ENCODE measurements around the gene VARS2.

Gene VARS2

DNA sequence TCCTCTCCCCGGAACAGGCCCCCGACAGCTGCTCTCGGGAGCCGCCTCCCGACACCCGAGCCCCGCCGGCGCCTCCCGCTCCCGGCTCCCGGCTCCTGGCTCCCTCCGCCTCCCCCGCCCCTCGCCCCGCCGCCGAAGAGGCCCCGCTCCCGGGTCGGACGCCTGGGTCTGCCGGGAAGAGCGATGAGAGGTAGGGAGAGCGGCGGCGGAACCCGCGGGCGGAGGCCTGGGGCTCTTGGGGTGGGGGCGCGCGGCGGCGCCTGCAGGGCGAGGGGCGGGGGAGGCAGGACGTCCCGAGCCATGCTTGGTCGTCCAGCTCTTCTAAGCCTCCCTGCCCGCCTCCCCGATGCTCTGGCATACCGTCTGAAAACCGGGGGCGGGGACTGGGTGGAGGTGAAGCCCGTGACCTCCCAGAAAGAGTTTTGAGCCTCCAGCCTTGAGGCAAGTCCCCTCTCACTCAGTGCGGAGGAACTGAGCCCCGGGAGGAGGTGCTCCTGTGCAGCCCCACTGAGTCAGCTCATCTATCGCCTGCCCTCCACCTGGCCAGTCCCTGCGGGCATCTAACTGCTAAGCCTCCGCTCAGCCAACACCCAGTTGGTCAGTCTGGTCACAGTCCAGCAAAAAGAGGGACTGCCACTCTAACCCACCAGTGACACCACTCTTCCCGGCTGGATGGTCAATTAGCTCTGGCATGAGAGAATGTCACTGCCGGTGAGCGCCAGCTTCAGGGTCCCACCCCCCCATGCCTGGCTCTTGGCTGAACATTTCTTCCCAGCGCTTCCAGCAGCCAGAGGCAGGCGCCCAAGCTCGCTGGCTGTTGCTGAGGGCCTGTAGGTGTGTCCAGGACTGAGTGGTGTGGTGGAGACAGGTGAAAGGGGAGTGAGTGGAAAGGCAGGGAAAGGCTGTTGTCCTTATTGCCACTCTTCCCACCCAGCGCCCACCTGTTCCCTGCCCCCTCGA lies 29.2 kb upstream of the VARS2 start:
- DNase-seq = peak; percentile 24

DNA sequence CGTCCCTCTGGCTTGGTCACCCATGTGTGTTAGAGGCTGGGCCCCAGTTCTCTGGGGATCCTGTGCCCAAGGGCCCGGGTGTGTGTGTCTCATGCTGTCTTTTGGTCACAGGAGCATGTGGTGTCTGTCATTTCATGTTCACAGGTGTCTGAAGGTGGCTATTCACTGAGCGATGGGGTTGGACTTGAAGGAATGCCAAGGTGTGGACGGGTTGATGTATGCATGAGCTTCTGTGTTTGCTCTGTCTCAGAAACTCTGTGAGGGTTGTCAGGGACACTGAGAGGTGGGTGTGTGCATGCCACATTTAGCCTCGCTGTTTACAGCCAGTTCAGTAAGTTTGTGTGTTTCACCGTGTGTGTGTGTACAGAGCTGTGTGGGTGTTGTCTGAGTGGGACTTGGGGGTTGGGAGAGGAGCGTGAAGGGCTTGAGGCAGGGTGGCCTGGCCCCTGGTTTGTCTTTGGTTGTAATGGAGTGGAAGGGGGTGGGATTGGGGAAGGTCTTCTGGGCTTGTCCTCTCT lies 28.5 kb upstream of the VARS2 start:
- DNase-seq = no peak

- no peak for DNase-seq
These were observed 27.8 kb upstream of the VARS2 start for GRCh38 chr6:30885999-30886896.

GRCh38 chr6:30886897-30887255 lies 27.2 kb upstream of the VARS2 start:
- DNase-seq = no peak

- no peak for DNase-seq
These were observed 25.9 kb upstream of the VARS2 start for GRCh38 chr6:30887901-30888815.

- DNase-seq = no peak
These were observed 25.1 kb upstream of the VARS2 start for GRCh38 chr6:30888816-30889495.

DNA sequence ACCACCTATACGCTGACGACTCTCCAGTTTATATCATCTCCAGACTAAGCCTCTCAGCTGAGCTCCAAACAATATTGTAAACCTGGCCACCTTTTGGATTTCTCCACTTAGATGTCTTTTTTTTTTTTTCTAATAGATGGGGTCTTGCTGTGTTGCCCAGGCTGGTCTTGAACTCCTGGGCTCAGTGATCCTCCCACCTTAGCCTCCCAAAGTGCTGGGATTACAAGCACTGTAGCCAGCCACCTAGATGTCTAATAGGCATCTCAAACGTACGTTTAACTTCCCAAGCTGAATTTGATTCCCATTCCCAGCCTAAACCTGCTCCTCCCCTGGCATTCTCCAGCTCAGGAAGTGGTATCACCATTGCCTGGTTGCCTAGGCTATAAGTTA lies 24.5 kb upstream of the VARS2 start:
- no peak for DNase-seq

DNA sequence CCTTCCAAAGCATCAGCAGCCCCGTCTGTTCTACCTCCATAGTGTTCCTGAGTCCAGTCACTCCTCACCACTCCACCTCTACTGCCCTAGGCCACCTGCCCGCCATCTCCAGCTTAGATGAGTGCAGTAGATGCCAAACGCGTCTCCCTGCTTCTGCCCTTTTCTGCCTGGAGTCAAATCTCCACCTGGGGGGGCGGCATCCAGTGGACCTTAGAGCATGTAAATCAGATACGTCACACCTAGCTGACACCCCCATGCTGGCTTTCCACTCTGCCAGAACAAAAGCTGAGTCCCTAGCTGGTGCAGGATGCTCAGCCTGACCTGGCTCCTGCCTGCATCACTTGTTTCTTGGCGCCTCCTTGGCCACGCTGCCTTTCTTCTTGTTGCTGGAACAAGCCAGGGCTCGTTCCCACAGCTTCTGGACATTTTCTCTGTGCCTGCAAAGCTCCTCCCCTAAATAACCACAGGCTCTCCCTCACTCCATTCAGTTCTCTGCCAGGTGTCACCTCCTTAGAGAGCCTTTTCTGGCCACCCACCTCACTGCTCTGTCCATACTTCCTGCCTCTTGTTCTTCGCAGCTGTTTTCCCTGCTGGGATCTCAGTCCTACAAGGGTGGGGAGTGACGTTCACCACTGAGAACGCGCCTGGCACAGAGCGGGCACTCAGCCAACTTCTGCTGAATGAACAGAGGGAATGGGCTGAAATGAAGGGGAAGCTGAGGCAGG lies 24.0 kb upstream of the VARS2 start:
- DNase-seq = no peak

DNA sequence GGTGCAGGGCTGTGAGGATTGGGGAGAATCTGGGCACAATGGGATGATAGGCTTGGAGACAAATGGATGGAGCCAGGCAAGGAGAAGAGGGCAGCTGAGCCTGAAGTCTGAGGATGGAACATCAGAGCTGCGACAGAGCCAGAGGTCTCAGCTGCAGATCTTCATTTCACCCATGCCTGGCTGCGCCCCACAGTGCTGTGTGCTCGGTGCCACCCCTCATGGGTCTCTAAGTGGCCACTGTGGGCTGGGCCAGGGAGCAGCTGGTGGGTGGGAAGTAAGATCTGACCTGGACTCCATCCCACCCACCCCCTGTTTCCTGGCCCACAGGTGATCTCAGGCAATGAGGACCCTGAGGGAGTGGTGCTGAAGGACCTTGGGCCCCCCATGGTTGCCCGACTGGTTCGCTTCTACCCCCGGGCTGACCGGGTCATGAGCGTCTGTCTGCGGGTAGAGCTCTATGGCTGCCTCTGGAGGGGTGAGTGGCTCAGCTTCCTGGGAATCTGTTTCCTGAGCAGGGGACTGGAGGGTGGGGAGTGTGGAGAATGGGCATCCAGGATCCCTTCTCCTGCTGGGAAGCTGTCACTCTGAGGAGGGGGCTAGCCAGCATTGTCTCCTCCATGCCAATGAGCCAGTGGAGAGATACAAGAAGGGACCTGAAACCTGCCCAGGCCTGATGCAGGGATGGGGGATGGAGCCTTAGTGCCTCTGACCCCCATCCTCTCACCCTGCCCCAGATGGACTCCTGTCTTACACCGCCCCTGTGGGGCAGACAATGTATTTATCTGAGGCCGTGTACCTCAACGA lies 23.2 kb upstream of the VARS2 start:
- no peak for DNase-seq

- DNase-seq = no peak
These were observed 22.7 kb upstream of the VARS2 start for GRCh38 chr6:30891450-30891723.

GRCh38 chr6:30891816-30892538 lies 22.1 kb upstream of the VARS2 start:
- no peak for DNase-seq

GRCh38 chr6:30893001-30893591 lies 20.9 kb upstream of the VARS2 start:
- no peak for DNase-seq

GRCh38 chr6:30893666-30894065 lies 20.4 kb upstream of the VARS2 start:
- DNase-seq = no peak

GRCh38 chr6:30894381-30894780 lies 19.7 kb upstream of the VARS2 start:
- no peak for DNase-seq

DNA sequence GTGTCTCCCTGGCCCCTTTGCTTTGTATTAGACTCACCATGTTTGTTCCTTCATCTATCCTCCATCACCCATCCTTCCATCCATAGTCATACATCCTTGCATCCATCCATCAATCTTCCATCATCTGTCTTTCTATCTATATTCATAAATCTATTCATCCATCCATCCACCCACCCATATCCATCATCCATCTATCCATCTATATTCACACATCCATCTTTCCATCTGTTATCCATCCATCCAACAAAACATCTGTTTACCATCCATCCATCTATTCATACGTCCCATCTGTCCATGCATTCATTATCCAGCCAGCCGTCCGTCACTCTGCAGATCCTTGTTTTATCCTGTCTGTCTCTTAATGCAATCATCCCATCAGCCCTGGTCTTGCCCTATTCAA lies 19.1 kb upstream of the VARS2 start:
- DNase-seq = no peak

- no peak for DNase-seq
These were observed 18.7 kb upstream of the VARS2 start for GRCh38 chr6:30895343-30895742.

GRCh38 chr6:30896541-30896940 lies 17.5 kb upstream of the VARS2 start:
- no peak for DNase-seq

DNA sequence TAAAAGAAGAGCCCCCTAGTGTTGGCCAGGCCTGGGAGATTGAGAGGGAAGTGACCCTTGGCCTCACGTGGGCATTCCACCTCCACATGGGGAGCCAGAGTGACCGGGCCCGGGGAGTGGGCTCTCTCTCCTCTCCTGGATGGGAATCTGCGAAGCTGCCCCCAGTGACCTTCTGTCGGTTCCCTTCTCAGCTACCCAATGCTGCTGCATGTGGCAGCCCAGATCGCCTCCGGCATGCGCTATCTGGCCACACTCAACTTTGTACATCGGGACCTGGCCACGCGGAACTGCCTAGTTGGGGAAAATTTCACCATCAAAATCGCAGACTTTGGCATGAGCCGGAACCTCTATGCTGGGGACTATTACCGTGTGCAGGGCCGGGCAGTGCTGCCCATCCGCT lies 16.2 kb upstream of the VARS2 start:
- no peak for DNase-seq

DNA sequence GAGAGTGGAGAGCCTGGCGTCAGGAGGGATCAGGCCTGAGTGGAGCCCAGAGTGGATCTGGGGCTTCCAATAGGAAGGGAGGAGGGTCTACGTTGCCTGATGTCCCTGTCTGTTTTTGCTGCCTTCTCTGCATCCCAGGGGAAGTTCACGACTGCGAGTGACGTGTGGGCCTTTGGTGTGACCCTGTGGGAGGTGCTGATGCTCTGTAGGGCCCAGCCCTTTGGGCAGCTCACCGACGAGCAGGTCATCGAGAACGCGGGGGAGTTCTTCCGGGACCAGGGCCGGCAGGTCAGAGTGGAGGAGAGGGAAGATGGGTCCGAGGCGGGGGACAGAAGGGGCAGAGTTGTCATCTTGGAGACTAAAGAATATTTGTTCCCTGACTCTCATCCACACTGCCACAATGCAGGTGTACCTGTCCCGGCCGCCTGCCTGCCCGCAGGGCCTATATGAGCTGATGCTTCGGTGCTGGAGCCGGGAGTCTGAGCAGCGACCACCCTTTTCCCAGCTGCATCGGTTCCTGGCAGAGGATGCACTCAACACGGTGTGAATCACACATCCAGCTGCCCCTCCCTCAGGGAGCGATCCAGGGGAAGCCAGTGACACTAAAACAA lies 15.2 kb upstream of the VARS2 start:
- no peak for DNase-seq
